SK-N-SH (cell line): ENCODE results near the gene ERCC8.

Experiments used
- FOXM1 ChIP-seq: IDR thresholded peaks from 2 replicates; pipeline ENCODE4 v1.4.0; 2012; ENCODE audit warnings: low read depth, mild to moderate bottlenecking
- GABPA ChIP-seq: IDR thresholded peaks from 2 replicates; pipeline ENCODE4 v1.4.0; 2012; ENCODE audit warnings: low read depth, mild to moderate bottlenecking
- MEF2A ChIP-seq: IDR thresholded peaks from 2 replicates; pipeline ENCODE4 v1.4.0; 2012; ENCODE audit warnings: low read depth, borderline replicate concordance
- MXI1 ChIP-seq: IDR thresholded peaks from 2 replicates; pipeline ENCODE4 v1.6.1; 2012; ENCODE audit warnings: mild to moderate bottlenecking, low read depth, low read length, improper control_type of control experiment
- RAD21 ChIP-seq: IDR thresholded peaks from 2 replicates; pipeline ENCODE4 v1.6.1; 2012; ENCODE audit warnings: mild to moderate bottlenecking, low read length
- RFX5 ChIP-seq: IDR thresholded peaks from 2 replicates; pipeline ENCODE4 v1.6.1; 2012; ENCODE audit warnings: mild to moderate bottlenecking, improper control_type of control experiment, low read length
- RXRA ChIP-seq: IDR thresholded peaks from 2 replicates; pipeline ENCODE4 v1.4.0; 2012; ENCODE audit warnings: low read depth, mild to moderate bottlenecking, borderline replicate concordance
- TAF1 ChIP-seq: IDR thresholded peaks from 2 replicates; pipeline ENCODE4 v1.6.1; 2012; ENCODE audit warnings: low read depth, mild to moderate bottlenecking, low read length, moderate library complexity, borderline replicate concordance
- TF ChIP-seq, protein P1 (sequence below): fragments of 200-600 bp; sonication (generic); IDR thresholded peaks from 2 replicates; pipeline ENCODE4 v1.6.1; 2017; ENCODE audit warnings: antibody characterized with exemption, mild to moderate bottlenecking, moderate library complexity

- TF ChIP-seq, protein P1, sequence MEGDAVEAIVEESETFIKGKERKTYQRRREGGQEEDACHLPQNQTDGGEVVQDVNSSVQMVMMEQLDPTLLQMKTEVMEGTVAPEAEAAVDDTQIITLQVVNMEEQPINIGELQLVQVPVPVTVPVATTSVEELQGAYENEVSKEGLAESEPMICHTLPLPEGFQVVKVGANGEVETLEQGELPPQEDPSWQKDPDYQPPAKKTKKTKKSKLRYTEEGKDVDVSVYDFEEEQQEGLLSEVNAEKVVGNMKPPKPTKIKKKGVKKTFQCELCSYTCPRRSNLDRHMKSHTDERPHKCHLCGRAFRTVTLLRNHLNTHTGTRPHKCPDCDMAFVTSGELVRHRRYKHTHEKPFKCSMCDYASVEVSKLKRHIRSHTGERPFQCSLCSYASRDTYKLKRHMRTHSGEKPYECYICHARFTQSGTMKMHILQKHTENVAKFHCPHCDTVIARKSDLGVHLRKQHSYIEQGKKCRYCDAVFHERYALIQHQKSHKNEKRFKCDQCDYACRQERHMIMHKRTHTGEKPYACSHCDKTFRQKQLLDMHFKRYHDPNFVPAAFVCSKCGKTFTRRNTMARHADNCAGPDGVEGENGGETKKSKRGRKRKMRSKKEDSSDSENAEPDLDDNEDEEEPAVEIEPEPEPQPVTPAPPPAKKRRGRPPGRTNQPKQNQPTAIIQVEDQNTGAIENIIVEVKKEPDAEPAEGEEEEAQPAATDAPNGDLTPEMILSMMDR = no peak
- no peak for TF ChIP-seq MXI1
- TF ChIP-seq RXRA = no peak
- TF ChIP-seq TAF1 = no peak
- TF ChIP-seq MEF2A = no peak
- no peak for TF ChIP-seq RFX5
- TF ChIP-seq GABPA = no peak
- no peak for TF ChIP-seq FOXM1
- TF ChIP-seq RAD21 = no peak
Observed at GRCh38 chr5:60842871-60843385, 101.9 kb downstream of the ERCC8 start.
